ENCODE data around the gene TRHDE.

Gene TRHDE

GRCh38 chr12:72272091-72272661 is at the start of gene TRHDE:
TSS of gene TRHDE (plus strand) at chr12:72272370. CDS start at chr12:72272644, 274 bp downstream.
- FAIRE-seq: no peak
- DNase-seq (ENCODE audit: low spot score): peak; percentile 30

- DNase-seq (ENCODE audit: low spot score): no peak
- FAIRE-seq: no peak
Measured at GRCh38 chr12:72226510-72226909, 45.7 kb upstream of the TRHDE start.

- DNase-seq (ENCODE audit: low spot score) (no peak), FAIRE-seq (no peak)
Measured at GRCh38 chr12:72228424-72228823, 43.7 kb upstream of the TRHDE start.

GRCh38 chr12:72230589-72230988 is 41.6 kb upstream of the TRHDE start:
- DNase-seq (ENCODE audit: low spot score) (no peak), FAIRE-seq (no peak)

GRCh38 chr12:72234886-72235285 is 37.3 kb upstream of the TRHDE start:
- no peak for FAIRE-seq

GRCh38 chr12:72236071-72236705 is 36.0 kb upstream of the TRHDE start:
- no peak for DNase-seq (ENCODE audit: low spot score)
- no peak for FAIRE-seq

More at GRCh38 chr12:72234886-72235285, 37.3 kb upstream of the TRHDE start:
- DNase-seq (ENCODE audit: low spot score): no peak

GRCh38 chr12:72241552-72241951 is 30.6 kb upstream of the TRHDE start:
- FAIRE-seq (no peak), DNase-seq (ENCODE audit: low spot score) (no peak)

- DNase-seq (ENCODE audit: low spot score) (no peak), FAIRE-seq (no peak)
Measured at GRCh38 chr12:72242946-72243345, 29.2 kb upstream of the TRHDE start.

- DNase-seq (ENCODE audit: low spot score): no peak
- no peak for FAIRE-seq
Measured at GRCh38 chr12:72246370-72246769, 25.8 kb upstream of the TRHDE start.

GRCh38 chr12:72250346-72250745 is 21.8 kb upstream of the TRHDE start:
- no peak for FAIRE-seq
- DNase-seq (ENCODE audit: low spot score): no peak

- DNase-seq (ENCODE audit: low spot score): no peak
- FAIRE-seq: no peak
Measured at GRCh38 chr12:72256725-72257124, 15.4 kb upstream of the TRHDE start.

GRCh38 chr12:72261885-72262284 is 10.3 kb upstream of the TRHDE start:
- FAIRE-seq (no peak), DNase-seq (ENCODE audit: low spot score) (no peak)

- FAIRE-seq: no peak
- peak; percentile 6 for DNase-seq (ENCODE audit: low spot score)
Measured at GRCh38 chr12:72264548-72265175, 7.5 kb upstream of the TRHDE start.

GRCh38 chr12:72267974-72268373 is 4.2 kb upstream of the TRHDE start:
- DNase-seq (ENCODE audit: low spot score): no peak
- FAIRE-seq: no peak

GRCh38 chr12:72268386-72268785 is 3.8 kb upstream of the TRHDE start:
- FAIRE-seq (no peak), DNase-seq (ENCODE audit: low spot score) (no peak)

GRCh38 chr12:72269491-72269890 is 2.7 kb upstream of the TRHDE start:
- DNase-seq (ENCODE audit: low spot score): no peak
- FAIRE-seq: no peak

- DNase-seq (ENCODE audit: low spot score) (no peak), FAIRE-seq (no peak)
Measured at GRCh38 chr12:72270246-72270645, 1.9 kb upstream of the TRHDE start.

- DNase-seq (ENCODE audit: low spot score): no peak
- no peak for FAIRE-seq
Measured at GRCh38 chr12:72270961-72271360, 1.2 kb upstream of the TRHDE start.

GRCh38 chr12:72271451-72272090 is 599 bp upstream of the TRHDE start:
- no peak for FAIRE-seq
- DNase-seq (ENCODE audit: low spot score): no peak

- FAIRE-seq (no peak), DNase-seq (ENCODE audit: low spot score) (no peak)
Measured at GRCh38 chr12:72272731-72273498, 745 bp downstream of the TRHDE start.

- no peak for DNase-seq (ENCODE audit: low spot score)
- FAIRE-seq: no peak
Measured at GRCh38 chr12:72273499-72273837, 1.3 kb downstream of the TRHDE start.

- DNase-seq (ENCODE audit: low spot score) (no peak), FAIRE-seq (no peak)
Measured at GRCh38 chr12:72273851-72274351, 1.7 kb downstream of the TRHDE start.
